Stomach smooth muscle (tissue), 2 donors: ENCODE data around the gene ZNF229.
"Not testable (repeated sequence)": the region's sequence is repeated elsewhere in the genome, so short reads cannot be mapped to it uniquely, and the experiment has no call there.

Experiments used
- H3K27ac ChIP-seq: one replicate; pipeline ENCODE4 v1.7.0; 2013; ENCODE audit warnings: mild to moderate bottlenecking, low read length, inconsistent platforms
- H3K27me3 ChIP-seq, 2 donors: one replicate each; pipeline ENCODE4 v1.7.0; 2013; ENCODE audit warnings: low read length in 2 of 2; ENCODE audit not compliant: insufficient read depth in 2 of 2, control insufficient read depth in 1 of 2
- H3K36me3 ChIP-seq, 2 donors: one replicate each; pipeline ENCODE4 v1.7.0; 2013; ENCODE audit warnings: low read length in 2 of 2; ENCODE audit not compliant: control insufficient read depth in 2 of 2, insufficient read depth in 2 of 2
- H3K4me1 ChIP-seq: one replicate; pipeline ENCODE4 v1.7.0; 2013; ENCODE audit warnings: low read length; ENCODE audit not compliant: control insufficient read depth, insufficient read depth
- H3K4me3 ChIP-seq, 2 donors: one replicate each; pipeline ENCODE4 v1.7.0; 2013; ENCODE audit warnings: low read length in 2 of 2
- H3K9ac ChIP-seq, 2 donors: one replicate each; pipeline ENCODE4 v1.7.0; 2013; ENCODE audit warnings: low read length in 2 of 2, mild to moderate bottlenecking in 1 of 2
- H3K9me3 ChIP-seq, 2 donors: one replicate each; pipeline ENCODE4 v1.7.0; 2013; ENCODE audit warnings: low read length in 2 of 2; ENCODE audit not compliant: control insufficient read depth in 2 of 2
- donor health status: healthy.
- donor health status: Pancreatic carcinoma.

The ZNF229 gene

GRCh38 chr19:44435441-44435840 lies 12.8 kb downstream of the ZNF229 start:
- Histone ChIP-seq H3K9me3 (peaks cover 51 to 64% of the 10 kb centered on the region in 2 donors), H3K27ac (no peak overlapping the region), H3K4me3 (peak overlapping the region in 1 of 2 donors; percentile 31), H3K4me1 (no peaks in the 10 kb centered on the region), H3K27me3 (no peaks in the 10 kb centered on the region), H3K36me3 (peaks cover 45 to 52% of the 10 kb centered on the region in 2 donors), H3K9ac (no peak overlapping the region)

- Histone ChIP-seq H3K27ac (no peak overlapping the region), H3K4me3 (no peak overlapping the region), H3K27me3 (no peaks in the 10 kb centered on the region), H3K9ac (no peak overlapping the region), H3K36me3 (peaks cover 55 to 63% of the 10 kb centered on the region in 2 donors), H3K4me1 (no peaks in the 10 kb centered on the region), H3K9me3 (peaks cover 71 to 76% of the 10 kb centered on the region in 2 donors)
These were observed 17.3 kb downstream of the ZNF229 start for GRCh38 chr19:44430956-44431355.

- not testable (repeated sequence) for H3K27ac ChIP-seq, H3K27me3 ChIP-seq, H3K4me3 ChIP-seq, H3K36me3 ChIP-seq, H3K4me1 ChIP-seq, H3K9ac ChIP-seq
- H3K9me3 ChIP-seq: peaks cover 14 to 26% of the 10 kb centered on the region in 2 donors
These were observed 32.7 kb downstream of the ZNF229 start for GRCh38 chr19:44415553-44415952.

GRCh38 chr19:44401139-44402115 lies 46.8 kb downstream of the ZNF229 start, which contains the start of gene ZNF285:
TSS of gene ZNF285 (minus strand) at chr19:44401608. CDS start at chr19:44397213, 4,395 bp downstream.
- peak within 1 kb of the TSS; percentile 64 to 71 for H3K9ac ChIP-seq

GRCh38 chr19:44389268-44389667 lies 59.0 kb downstream of the ZNF229 start:
- H3K4me1 ChIP-seq, H3K27me3 ChIP-seq, H3K9ac ChIP-seq, H3K4me3 ChIP-seq, H3K27ac ChIP-seq, H3K9me3 ChIP-seq: not testable (repeated sequence)
- peaks cover 21 to 26% of the 10 kb centered on the region in 2 donors for H3K36me3 ChIP-seq

More at GRCh38 chr19:44401139-44402115, 46.8 kb downstream of the ZNF229 start, which contains the start of gene ZNF285:
- Histone ChIP-seq H3K4me1 (peaks cover 5% of the 10 kb centered on the region), H3K36me3 (no peaks in the 10 kb centered on the region), H3K27ac (no peak within 1 kb of the TSS), H3K9me3 (peaks cover 3 to 8% of the 10 kb centered on the region in 2 donors), H3K4me3 (peak within 1 kb of the TSS; percentile 87 to 94), H3K27me3 (no peaks in the 10 kb centered on the region)
